Keratinocyte (primary cell): Measurements from ENCODE around the gene PGA4.
"Not testable (repeated sequence)": the region's sequence is repeated elsewhere in the genome, so short reads cannot be mapped to it uniquely, and the experiment has no call there.

ENCODE experiments used
- EZH2 ChIP-seq: IDR thresholded peaks from one replicate; pipeline ENCODE4 v1.6.1; 2012; ENCODE audit warnings: inconsistent platforms, mild to moderate bottlenecking, low read length, moderate library complexity
- TF ChIP-seq, protein P1 (sequence below), 3 experiments: IDR thresholded peaks in 1 of 3; conservative IDR thresholded peaks in 1 of 3; optimal IDR thresholded peaks in 1 of 3; 2 replicates in 2 of 3; 3 replicates in 1 of 3; pipeline versions ENCODE3 to v1.5.1; 2011; ENCODE audit warnings: low read length in 3 of 3, mild to moderate bottlenecking in 3 of 3, moderate library complexity in 2 of 3, control low read depth in 1 of 3, inconsistent platforms in 1 of 3; ENCODE audit not compliant: insufficient read depth in 2 of 3; ENCODE audit errors: extremely low read depth in 1 of 3

DNA sequence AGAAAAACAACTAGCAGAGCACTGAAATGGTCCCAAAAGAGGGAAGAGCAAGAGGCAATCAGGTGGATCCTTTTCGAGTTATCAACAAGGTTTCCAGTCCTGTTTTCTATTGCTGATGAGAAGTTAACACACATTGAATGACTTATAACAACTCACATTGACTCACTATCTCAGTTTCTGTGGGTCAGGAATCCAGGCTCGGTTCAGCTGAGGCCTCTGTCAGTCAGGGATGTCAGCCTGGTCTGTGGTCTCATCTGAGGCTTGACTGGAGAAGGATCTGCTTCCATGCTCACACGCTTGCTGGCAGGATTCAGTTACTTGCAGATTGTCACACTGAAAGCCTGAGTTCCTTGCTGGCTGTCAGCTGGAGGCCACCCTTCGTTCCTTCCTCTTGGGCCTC lies 3.8 kb upstream of the PGA4 start:
- TF ChIP-seq, protein P1, sequence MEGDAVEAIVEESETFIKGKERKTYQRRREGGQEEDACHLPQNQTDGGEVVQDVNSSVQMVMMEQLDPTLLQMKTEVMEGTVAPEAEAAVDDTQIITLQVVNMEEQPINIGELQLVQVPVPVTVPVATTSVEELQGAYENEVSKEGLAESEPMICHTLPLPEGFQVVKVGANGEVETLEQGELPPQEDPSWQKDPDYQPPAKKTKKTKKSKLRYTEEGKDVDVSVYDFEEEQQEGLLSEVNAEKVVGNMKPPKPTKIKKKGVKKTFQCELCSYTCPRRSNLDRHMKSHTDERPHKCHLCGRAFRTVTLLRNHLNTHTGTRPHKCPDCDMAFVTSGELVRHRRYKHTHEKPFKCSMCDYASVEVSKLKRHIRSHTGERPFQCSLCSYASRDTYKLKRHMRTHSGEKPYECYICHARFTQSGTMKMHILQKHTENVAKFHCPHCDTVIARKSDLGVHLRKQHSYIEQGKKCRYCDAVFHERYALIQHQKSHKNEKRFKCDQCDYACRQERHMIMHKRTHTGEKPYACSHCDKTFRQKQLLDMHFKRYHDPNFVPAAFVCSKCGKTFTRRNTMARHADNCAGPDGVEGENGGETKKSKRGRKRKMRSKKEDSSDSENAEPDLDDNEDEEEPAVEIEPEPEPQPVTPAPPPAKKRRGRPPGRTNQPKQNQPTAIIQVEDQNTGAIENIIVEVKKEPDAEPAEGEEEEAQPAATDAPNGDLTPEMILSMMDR (optimal IDR thresholded peaks at IDR 0.05 in 1 of 3, IDR thresholded peaks at IDR 0.05 in 1 of 3, conservative IDR thresholded peaks at IDR 0.05 in 1 of 3; ENCODE audit: extremely low read depth in 1 of 3, insufficient read depth in 2 of 3, low read length in 3 of 3), result not testable (repeated sequence)
- not testable (repeated sequence) for TF ChIP-seq EZH2
